Prostate gland (tissue), 2 donors: ENCODE data around the gene TEKT3. TPM values are rescaled to one million over a fixed set of nuclear protein-coding genes. Genes with fewer than 3 reads are reported as not detected.
A peak's percentile ranks its signal among the peaks of the same experiment; 100 is the strongest.

Experiments
- DNase-seq: peaks from one replicate; pipeline ENCODE4 v3.0.0-alpha.2; 2019; ENCODE audit warnings: low spot score
- H3K27ac ChIP-seq, 2 donors: fragments of 200-600 bp; sonication (generic); 2 replicates each; pipeline ENCODE4 v1.5.1; 2017 to 2019
- H3K27me3 ChIP-seq: fragments of 200-600 bp; sonication (generic); replicated peaks from 2 replicates; pipeline ENCODE4 v1.5.1; 2019; ENCODE audit not compliant: insufficient read depth
- H3K36me3 ChIP-seq, 2 donors: fragments of 200-600 bp; sonication (generic); 1 replicate in 1 of 2; 2 replicates in 1 of 2; pipeline versions ENCODE4 v1.5.1 to v1.8.1; 2017 to 2019
- H3K4me1 ChIP-seq: fragments of 200-600 bp; sonication (generic); replicated peaks from 2 replicates; pipeline ENCODE4 v1.5.1; 2019
- H3K4me3 ChIP-seq, 2 donors: fragments of 200-600 bp; sonication (generic); 2 replicates each; pipeline ENCODE4 v1.5.1; 2017 to 2019
- H3K9me3 ChIP-seq: fragments of 200-600 bp; sonication (generic); 2 replicates; pipeline ENCODE4 v1.5.1; 2017
- POLR2A ChIP-seq: fragments of 450-650 bp; IDR thresholded peaks from one replicate; pipeline ENCODE4 v1.6.1; 2016; ENCODE audit warnings: antibody characterized with exemption, mild to moderate bottlenecking
- POLR2AphosphoS5 ChIP-seq: sonication (generic); formaldehyde crosslinking; IDR thresholded peaks from one replicate; pipeline ENCODE4 v1.6.1; 2017; ENCODE audit warnings: antibody characterized with exemption
- WGBS: methylation state at CpG from one replicate; pipeline ENCODE4 v1.1.5; 2018; 5-methylcytosine and 5-hydroxymethylcytosine counted together
- intact Hi-C: fragments of 100-400 bp; cut with DNase I; formaldehyde crosslinking; loops from one replicate; pipeline ENCODE4 v1.14.2; 2022
- total RNA-seq, 2 donors: library from RNA; depleted of rRNA; stranded (reverse); fragments of >200 nt; gene quantifications; one replicate each; pipeline ENCODE4 v1.1.0, GENCODE V29; 2016
- TF ChIP-seq, protein P1 (sequence below), 4 experiments: fragments of 200-600 bp in 2 of 4; fragments of 450-650 bp in 2 of 4; sonication (generic) in 2 of 4; IDR thresholded peaks; 1 replicate in 3 of 4; 2 replicates in 1 of 4; pipeline ENCODE4 v1.5.1; 2016 to 2019; ENCODE audit warnings: antibody characterized with exemption in 4 of 4, mild to moderate bottlenecking in 2 of 4, moderate library complexity in 2 of 4

The TEKT3 gene
- total RNA-seq, 2 donors from 2014 or later, result 3.2 TPM; not detected in 1

DNA sequence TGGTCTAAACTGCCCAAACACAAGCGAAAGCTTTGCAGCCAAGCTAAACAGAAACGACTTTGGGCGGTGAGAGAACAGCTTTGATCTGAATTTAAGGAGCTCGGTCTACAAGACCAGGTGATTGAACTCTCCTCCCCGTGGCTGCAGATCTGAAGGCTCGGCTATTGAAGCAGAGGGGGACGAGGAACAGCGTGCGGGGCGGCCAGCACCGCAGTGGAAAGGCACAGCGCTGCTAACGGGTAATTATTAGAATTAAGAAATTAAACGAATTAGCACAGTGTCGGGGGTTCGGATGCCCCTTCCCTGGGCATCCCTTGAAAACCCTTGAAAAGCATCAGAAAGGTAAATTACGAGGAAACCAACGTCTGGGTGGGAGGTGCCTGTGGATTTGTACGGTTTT lies 431 bp downstream of the TEKT3 start:
- H3K36me3 ChIP-seq, result no peaks in the 10 kb centered on the region
- no peaks in the 10 kb centered on the region for H3K27me3 ChIP-seq
- H3K4me1 ChIP-seq, result no peaks in the 10 kb centered on the region
- H3K4me3 ChIP-seq, result peak overlapping the region; percentile 14 to 17
- no peaks in the 10 kb centered on the region for H3K9me3 ChIP-seq
- intact Hi-C loops, result no loop called here
- no peak for DNase-seq
- WGBS, result 11% methylated on average over 19 of the region's 19 CpGs
- TF ChIP-seq POLR2AphosphoS5 (no peak), POLR2A (no peak)
- TF ChIP-seq, protein P1, sequence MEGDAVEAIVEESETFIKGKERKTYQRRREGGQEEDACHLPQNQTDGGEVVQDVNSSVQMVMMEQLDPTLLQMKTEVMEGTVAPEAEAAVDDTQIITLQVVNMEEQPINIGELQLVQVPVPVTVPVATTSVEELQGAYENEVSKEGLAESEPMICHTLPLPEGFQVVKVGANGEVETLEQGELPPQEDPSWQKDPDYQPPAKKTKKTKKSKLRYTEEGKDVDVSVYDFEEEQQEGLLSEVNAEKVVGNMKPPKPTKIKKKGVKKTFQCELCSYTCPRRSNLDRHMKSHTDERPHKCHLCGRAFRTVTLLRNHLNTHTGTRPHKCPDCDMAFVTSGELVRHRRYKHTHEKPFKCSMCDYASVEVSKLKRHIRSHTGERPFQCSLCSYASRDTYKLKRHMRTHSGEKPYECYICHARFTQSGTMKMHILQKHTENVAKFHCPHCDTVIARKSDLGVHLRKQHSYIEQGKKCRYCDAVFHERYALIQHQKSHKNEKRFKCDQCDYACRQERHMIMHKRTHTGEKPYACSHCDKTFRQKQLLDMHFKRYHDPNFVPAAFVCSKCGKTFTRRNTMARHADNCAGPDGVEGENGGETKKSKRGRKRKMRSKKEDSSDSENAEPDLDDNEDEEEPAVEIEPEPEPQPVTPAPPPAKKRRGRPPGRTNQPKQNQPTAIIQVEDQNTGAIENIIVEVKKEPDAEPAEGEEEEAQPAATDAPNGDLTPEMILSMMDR (IDR thresholded peaks at IDR 0.05), result no peak
- no peak overlapping the region for H3K27ac ChIP-seq

DNA sequence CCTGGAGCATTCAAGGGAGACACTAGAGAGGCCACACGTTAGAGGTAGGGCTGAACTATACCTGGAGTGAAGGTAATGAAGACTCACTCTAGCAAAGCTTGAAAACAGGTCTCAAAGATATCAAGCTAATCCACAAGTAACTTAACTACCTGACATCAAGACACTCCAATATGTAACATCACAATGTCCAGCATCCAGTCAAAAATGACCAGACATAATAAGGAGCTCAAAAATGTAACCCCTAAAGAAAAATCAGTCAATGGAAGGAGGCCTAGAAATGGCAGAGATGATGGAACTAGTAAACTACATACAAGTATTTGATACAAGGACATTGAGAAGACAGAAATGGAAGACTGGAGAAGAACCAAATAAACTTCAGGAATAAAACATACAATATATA lies 6.0 kb downstream of the TEKT3 start:
- Histone ChIP-seq H3K27me3 (no peaks in the 10 kb centered on the region), H3K4me1 (no peaks in the 10 kb centered on the region), H3K9me3 (no peaks in the 10 kb centered on the region), H3K4me3 (no peak overlapping the region), H3K36me3 (no peaks in the 10 kb centered on the region), H3K27ac (no peak overlapping the region)
- no peak for DNase-seq
- intact Hi-C loops, result no loop called here
- TF ChIP-seq POLR2A (no peak), POLR2AphosphoS5 (no peak)
- TF ChIP-seq, protein P1 (IDR thresholded peaks at IDR 0.05), result no peak
- WGBS, result 88% methylated on average over 1 of the region's 1 CpG

DNA sequence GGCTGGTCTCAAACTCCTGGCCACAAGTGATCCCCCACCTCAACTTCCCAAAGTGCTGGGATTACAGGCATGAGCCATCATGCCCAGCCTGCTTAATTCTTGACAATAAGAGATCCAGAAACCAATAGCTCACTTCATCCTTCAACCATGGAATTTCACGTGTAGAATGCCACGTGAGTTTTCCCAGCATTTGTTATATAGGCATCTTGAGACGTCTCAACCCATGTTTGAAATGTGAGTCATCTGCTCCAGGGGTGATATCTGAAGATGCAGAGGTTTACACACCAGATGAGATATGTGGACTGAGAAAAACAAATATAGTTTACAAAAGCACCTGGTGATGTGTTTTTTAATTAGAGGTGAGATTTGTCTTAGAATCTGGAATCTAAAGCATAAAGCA lies 7.1 kb downstream of the TEKT3 start:
- TF ChIP-seq POLR2AphosphoS5, result no peak
- TF ChIP-seq, protein P1 (IDR thresholded peaks at IDR 0.05), result no peak
- TF ChIP-seq POLR2A, result no peak
- intact Hi-C loops, result no loop called here

DNA sequence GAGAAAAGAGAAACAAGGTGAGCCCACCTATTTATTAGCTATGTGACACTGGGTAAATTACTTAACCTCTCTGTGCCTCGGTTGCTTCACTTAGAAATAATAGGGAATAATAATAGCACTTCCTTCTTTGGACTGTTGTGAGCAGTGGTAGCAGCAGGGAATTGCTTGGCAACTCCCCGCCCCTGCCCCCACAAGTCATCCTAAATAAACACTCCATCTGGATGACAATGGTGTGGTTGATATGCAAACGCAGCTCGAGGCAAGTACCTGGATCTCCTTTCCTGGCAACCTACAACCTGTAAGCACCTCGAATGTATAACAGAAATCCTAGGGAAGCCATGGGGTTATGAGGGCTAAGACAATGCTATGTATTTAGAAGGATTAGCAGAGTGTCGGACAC lies 9.1 kb downstream of the TEKT3 start:
- no peak for DNase-seq
- H3K9me3 ChIP-seq, result no peaks in the 10 kb centered on the region
- no peak overlapping the region for H3K27ac ChIP-seq
- WGBS, result 45% methylated on average over 6 of the region's 6 CpGs
- H3K4me3 ChIP-seq, result no peak overlapping the region
- no peaks in the 10 kb centered on the region for H3K27me3 ChIP-seq
- intact Hi-C loops, result no loop called here
- TF ChIP-seq POLR2AphosphoS5 (no peak), POLR2A (no peak)
- TF ChIP-seq, protein P1 (IDR thresholded peaks at IDR 0.05), result no peak
- H3K4me1 ChIP-seq, result no peaks in the 10 kb centered on the region
- no peaks in the 10 kb centered on the region for H3K36me3 ChIP-seq

More for the DNA sequence above, 7.1 kb downstream of the TEKT3 start:
- no peaks in the 10 kb centered on the region for H3K9me3 ChIP-seq
- WGBS, result 85% methylated on average over 3 of the region's 3 CpGs
- H3K27me3 ChIP-seq, result no peaks in the 10 kb centered on the region
- DNase-seq, result no peak
- no peak overlapping the region for H3K4me3 ChIP-seq
- H3K27ac ChIP-seq, result no peak overlapping the region
- no peaks in the 10 kb centered on the region for H3K36me3 ChIP-seq
- no peaks in the 10 kb centered on the region for H3K4me1 ChIP-seq

DNA sequence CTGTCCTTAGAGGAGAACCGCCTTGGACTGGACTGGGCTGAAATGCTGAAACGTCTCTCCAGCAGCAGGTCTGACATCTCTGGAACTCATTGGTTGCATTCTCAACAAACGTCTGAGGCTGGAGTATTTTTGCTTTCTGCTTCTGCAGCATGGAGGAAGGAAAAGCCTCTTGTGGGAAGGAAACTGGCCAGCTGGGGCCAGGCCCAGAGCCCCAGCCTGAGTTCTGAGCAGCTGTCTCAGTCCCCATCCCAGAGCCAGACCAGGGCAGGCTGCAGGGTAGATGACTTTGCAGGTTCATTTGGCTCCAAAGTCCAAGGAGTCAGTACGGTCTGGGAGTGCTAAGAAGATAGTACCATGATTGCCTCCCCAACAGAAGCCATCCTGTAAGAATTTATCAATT lies 18.3 kb downstream of the TEKT3 start:
- intact Hi-C loops, result no loop called here
- Histone ChIP-seq H3K4me3 (no peak overlapping the region), H3K4me1 (no peaks in the 10 kb centered on the region), H3K27me3 (no peaks in the 10 kb centered on the region), H3K36me3 (no peaks in the 10 kb centered on the region), H3K9me3 (no peaks in the 10 kb centered on the region), H3K27ac (no peak overlapping the region)
- no peak for DNase-seq
- TF ChIP-seq, protein P1 (IDR thresholded peaks at IDR 0.05), result no peak
- TF ChIP-seq POLR2A, result no peak
- TF ChIP-seq POLR2AphosphoS5, result no peak
- WGBS, result 78% methylated on average over 4 of the region's 4 CpGs
